IMR-90 (cell line): ENCODE measurements around the gene APOBR. TPM values are rescaled to one million over a fixed set of nuclear protein-coding genes. Genes with fewer than 3 reads are reported as not detected.

Experiments used
- ATAC-seq: fragments of 200-7000 bp; cut with Tn5 transposase; 2 replicates; pipeline ENCODE4 v1.9.1; 2020; ENCODE audit warnings: low read depth, mild to moderate bottlenecking, moderate library complexity
- Bru-seq: library from RNA; stranded (reverse); fragments of 400-500 nt; gene quantifications from one replicate; lab custom pipeline; 2021; lab: Mats Ljungman, UMichigan
- BruChase-seq, 2 experiments: library from RNA; stranded (reverse); fragments of 400-500 nt; gene quantifications; one replicate each; lab custom pipeline; 2021; lab: Mats Ljungman, UMichigan
- BruUV-seq: library from RNA; stranded (reverse); fragments of 400-500 nt; replicated peaks from 2 replicates; lab custom pipeline; 2021; lab: Mats Ljungman, UMichigan
- CTCF ChIA-PET: fragments of 300-600 bp; formaldehyde crosslinking; extraction: SDS; loops from one replicate; lab custom pipeline; 2021; ENCODE audit warnings: antibody characterized with exemption; lab: Yijun Ruan, JAX
- POLR2A ChIA-PET: fragments of 300-600 bp; sonication (Branson Sonifier 250); formaldehyde crosslinking; loops from one replicate; lab custom pipeline; 2022; ENCODE audit warnings: antibody characterized with exemption; ENCODE audit not compliant: unreplicated experiment; lab: Charles Lee
- DNase-seq: peaks from one replicate; pipeline ENCODE4 v3.0.0; 2013
- H2AFZ ChIP-seq: replicated peaks from 2 replicates; pipeline ENCODE3; 2013; ENCODE audit warnings: low read length, mild to moderate bottlenecking; ENCODE audit not compliant: poor library complexity
- H2AK5ac ChIP-seq: 2 replicates; pipeline ENCODE4 v1.6.1; 2013; ENCODE audit warnings: low read depth, low read length, inconsistent platforms
- H2AK9ac ChIP-seq: replicated peaks from 2 replicates; pipeline ENCODE3; 2013; ENCODE audit warnings: mild to moderate bottlenecking, low read depth, low read length, moderate library complexity; ENCODE audit not compliant: poor library complexity
- H2BK120ac ChIP-seq: 2 replicates; pipeline ENCODE4 v1.6.1; 2013; ENCODE audit warnings: low read depth, low read length, inconsistent platforms
- H2BK15ac ChIP-seq: 3 replicates; pipeline ENCODE4 v1.6.1; 2013; ENCODE audit warnings: low read depth, low read length, inconsistent platforms
- H2BK20ac ChIP-seq: 2 replicates; pipeline ENCODE4 v1.6.1; 2013; ENCODE audit warnings: low read depth, mild to moderate bottlenecking, inconsistent platforms, low read length, moderate library complexity
- H2BK5ac ChIP-seq: 2 replicates; pipeline ENCODE4 v1.6.1; 2013; ENCODE audit warnings: mild to moderate bottlenecking, low read depth, low read length, inconsistent platforms; ENCODE audit not compliant: poor library complexity, severe bottlenecking
- H3K14ac ChIP-seq: replicated peaks from 2 replicates; pipeline ENCODE4 v1.6.1; 2013; ENCODE audit warnings: low read depth, low read length, inconsistent platforms
- H3K18ac ChIP-seq: 2 replicates; pipeline ENCODE4 v1.6.1; 2013; ENCODE audit warnings: low read depth, low read length, control low read depth
- H3K23ac ChIP-seq: 2 replicates; pipeline ENCODE4 v1.6.1; 2013; ENCODE audit warnings: low read depth, low read length, inconsistent platforms
- H3K27ac ChIP-seq: 2 replicates; pipeline ENCODE4 v1.5.1; 2013; ENCODE audit warnings: mild to moderate bottlenecking, control low read depth, low read length; ENCODE audit not compliant: insufficient read depth
- H3K27me3 ChIP-seq: 2 replicates; pipeline ENCODE4 v1.6.1; 2013; ENCODE audit warnings: low read length; ENCODE audit not compliant: control insufficient read depth, insufficient read depth
- H3K36me3 ChIP-seq: 2 replicates; pipeline ENCODE4 v1.6.1; 2013; ENCODE audit warnings: low read length, mixed read lengths; ENCODE audit not compliant: control insufficient read depth, insufficient read depth
- H3K4ac ChIP-seq: 2 replicates; pipeline ENCODE4 v1.6.1; 2013; ENCODE audit warnings: low read depth, low read length, inconsistent platforms
- H3K4me1 ChIP-seq: 2 replicates; pipeline ENCODE4 v1.6.1; 2013; ENCODE audit warnings: low read length, mixed read lengths; ENCODE audit not compliant: control insufficient read depth, insufficient read depth
- H3K4me2 ChIP-seq: 2 replicates; pipeline ENCODE4 v1.6.1; 2013; ENCODE audit warnings: low read depth, mild to moderate bottlenecking, control low read depth, low read length, moderate library complexity
- H3K4me3 ChIP-seq: 2 replicates; pipeline ENCODE4 v1.5.1; 2013; ENCODE audit warnings: low read depth, mild to moderate bottlenecking, control low read depth, low read length, moderate library complexity; ENCODE audit not compliant: insufficient read depth
- H3K56ac ChIP-seq: 2 replicates; pipeline ENCODE4 v1.6.1; 2013; ENCODE audit warnings: low read length, inconsistent platforms; ENCODE audit not compliant: insufficient read depth; ENCODE audit errors: extremely low read depth
- H3K79me1 ChIP-seq, 2 experiments: 2 replicates each; pipeline ENCODE4 v1.6.1; 2013; ENCODE audit warnings: low read length in 2 of 2, inconsistent platforms in 1 of 2, low read depth in 1 of 2
- H3K9ac ChIP-seq: 2 replicates; pipeline ENCODE4 v1.6.1; 2013; ENCODE audit warnings: low read depth, low read length, control low read depth
- H3K9me1 ChIP-seq: 2 replicates; pipeline ENCODE4 v1.6.1; 2013; ENCODE audit warnings: low read length, inconsistent platforms; ENCODE audit not compliant: insufficient read depth
- H3K9me3 ChIP-seq: 2 replicates; pipeline ENCODE4 v1.6.1; 2013; ENCODE audit warnings: low read length; ENCODE audit not compliant: control insufficient read depth, insufficient read depth
- H4K20me1 ChIP-seq: 2 replicates; pipeline ENCODE4 v1.6.1; 2013; ENCODE audit warnings: low read length, inconsistent platforms; ENCODE audit not compliant: insufficient read depth
- H4K5ac ChIP-seq: 2 replicates; pipeline ENCODE4 v1.6.1; 2013; ENCODE audit warnings: mild to moderate bottlenecking, low read depth, low read length, control low read depth
- H4K8ac ChIP-seq, 2 experiments: 2 replicates each; pipeline ENCODE4 v1.6.1; 2013; ENCODE audit warnings: low read depth in 2 of 2, low read length in 2 of 2, control low read depth in 1 of 2, inconsistent platforms in 1 of 2
- H4K91ac ChIP-seq: 2 replicates; pipeline ENCODE4 v1.6.1; 2013; ENCODE audit warnings: low read depth, low read length, inconsistent platforms; ENCODE audit not compliant: insufficient read depth
- BHLHE40 ChIP-seq: fragments of 150-350 bp; IDR thresholded peaks from 2 replicates; pipeline ENCODE4 v1.6.1; 2016; ENCODE audit warnings: mild to moderate bottlenecking, low read depth, low read length
- CEBPB ChIP-seq: IDR thresholded peaks from 2 replicates; pipeline ENCODE4 v1.6.1; 2012; ENCODE audit warnings: low read depth, low read length, improper control_type of control experiment
- CTCF ChIP-seq: conservative IDR thresholded peaks from 2 replicates; pipeline ENCODE4 v1.5.1; 2012; ENCODE audit warnings: mild to moderate bottlenecking, low read depth, low read length, improper control_type of control experiment
- ELK1 ChIP-seq: fragments of 150-350 bp; IDR thresholded peaks from 2 replicates; pipeline ENCODE4 v1.6.1; 2016; ENCODE audit warnings: low read depth, mild to moderate bottlenecking, low read length, moderate library complexity, borderline replicate concordance
- FOS ChIP-seq: fragments of 150-350 bp; IDR thresholded peaks from 2 replicates; pipeline ENCODE4 v1.6.1; 2016; ENCODE audit warnings: low read depth, low read length
- MAFK ChIP-seq: IDR thresholded peaks from 2 replicates; pipeline ENCODE4 v1.6.1; 2012; ENCODE audit warnings: low read depth, low read length, improper control_type of control experiment
- MAZ ChIP-seq: IDR thresholded peaks from 2 replicates; pipeline ENCODE4 v1.6.1; 2012; ENCODE audit warnings: low read depth, mild to moderate bottlenecking, low read length, improper control_type of control experiment, moderate library complexity, borderline replicate concordance
- MXI1 ChIP-seq: IDR thresholded peaks from 2 replicates; pipeline ENCODE4 v1.6.1; 2012; ENCODE audit warnings: low read depth, mild to moderate bottlenecking, low read length, moderate library complexity, borderline replicate concordance
- NFE2L2 ChIP-seq: fragments of 150-350 bp; IDR thresholded peaks from 2 replicates; pipeline ENCODE4 v1.6.1; 2016; ENCODE audit warnings: low read depth, mild to moderate bottlenecking, low read length
- POLR2A ChIP-seq: IDR thresholded peaks from 2 replicates; pipeline ENCODE4 v1.6.1; 2012; ENCODE audit warnings: mild to moderate bottlenecking, low read depth, low read length
- RAD21 ChIP-seq: IDR thresholded peaks from 2 replicates; pipeline ENCODE4 v1.6.1; 2012; ENCODE audit warnings: low read length, improper control_type of control experiment
- RCOR1 ChIP-seq: IDR thresholded peaks from 2 replicates; pipeline ENCODE4 v1.6.1; 2012; ENCODE audit warnings: mild to moderate bottlenecking, low read length, improper control_type of control experiment; ENCODE audit not compliant: insufficient replicate concordance
- RFX5 ChIP-seq: IDR thresholded peaks from 2 replicates; pipeline ENCODE4 v1.8.0; 2012; ENCODE audit warnings: low read depth, mild to moderate bottlenecking, low read length, moderate library complexity
- SMC3 ChIP-seq: fragments of 150-350 bp; IDR thresholded peaks from 2 replicates; pipeline ENCODE4 v1.6.1; 2016; ENCODE audit warnings: low read depth, mild to moderate bottlenecking, antibody characterized with exemption, low read length, moderate library complexity
- WGBS, 2 experiments: methylation state at CpG; one replicate each; pipeline versions ENCODE4 v1.1.5 to v1.1.7; 2013; ENCODE audit warnings: missing lambda C conversion rate in 2 of 2; ENCODE audit not compliant: insufficient read length in 1 of 2; ENCODE audit errors: extremely low coverage in 2 of 2; 5-methylcytosine and 5-hydroxymethylcytosine counted together
- dilution Hi-C: fragments of 300-500 bp; cut with HindIII; formaldehyde crosslinking; loops from one replicate; pipeline ENCODE4 v1.14.3; 2018; ENCODE audit warnings: low sequenced_read_pairs; ENCODE audit not compliant: unreplicated experiment
- in situ Hi-C: fragments of 300-500 bp; cut with MboI; formaldehyde crosslinking; loops from 3 replicates; pipeline ENCODE4 v1.14.3; 2019; ENCODE audit warnings: low sequenced_read_pairs, inconsistent platforms, mixed read lengths
- intact Hi-C: fragments of 100-400 bp; cut with micrococcal nuclease; formaldehyde crosslinking; loops from 2 replicates; pipeline ENCODE4 v1.10.0; 2022
- long read RNA-seq: library from polyadenylated mRNA; unstranded; transcript quantifications from one replicate; pipeline ENCODE4 v2.0.0, GENCODE V29; 2021; ENCODE audit not compliant: unreplicated experiment
- polyA plus RNA-seq, 3 experiments: library from polyadenylated mRNA; depleted of rRNA; stranded (reverse); fragments of >200 nt; gene quantifications; 2 replicates each; pipeline ENCODE4 v1.2.3, GENCODE V29; 2012; ENCODE audit warnings: low replicate concordance in 1 of 3
- total RNA-seq: library from RNA; depleted of rRNA; stranded (reverse); fragments of >200 nt; gene quantifications from 2 replicates; pipeline ENCODE4 v1.2.3, GENCODE V29; 2012; rRNA removed

Gene APOBR
- total RNA-seq (not detected in 2 replicates), polyA plus RNA-seq (2012; rRNA removed) (not detected in 2 replicates), Bru-seq, nascent RNA (percentile 17 among the genes with signal in this experiment), BruChase-seq, experiment 1, labeled RNA remaining after a 6-hour chase (percentile 17 among the genes with signal in this experiment), BruChase-seq, experiment 2, labeled RNA remaining after a 2-hour chase (not detected)
- polyA plus RNA-seq (2012; cell fraction: cytosol; rRNA removed) = not detected in 2 replicates
- 0.01 TPM in 1 of 2 replicates, not detected in the other for polyA plus RNA-seq (2012; cell fraction: nucleus; rRNA removed; ENCODE audit: low replicate concordance)
- long read RNA-seq = 0 reads

- dilution Hi-C loops = no loop called here
- Histone ChIP-seq H3K9me3 (no peaks in the 10 kb centered on the region), H3K27ac (no peak within 1 kb of the TSS), H2BK5ac (no peak within 1 kb of the TSS), H3K79me1 (peaks cover 0 to 13% of the 10 kb centered on the region in 2 experiments; a peak in 3 of 4 replicates), H3K4me2 (no peak within 1 kb of the TSS), H3K18ac (no peak within 1 kb of the TSS), H2BK120ac (no peak within 1 kb of the TSS), H3K4me3 (no peak within 1 kb of the TSS), H3K36me3 (no peaks in the 10 kb centered on the region), H3K4me1 (no peaks in the 10 kb centered on the region), H3K56ac (no peak within 1 kb of the TSS), H4K91ac (no peak within 1 kb of the TSS), H3K9me1 (no peaks in the 10 kb centered on the region), H3K4ac (no peak within 1 kb of the TSS), H3K27me3 (peaks cover 13% of the 10 kb centered on the region), H4K5ac (no peak within 1 kb of the TSS), H3K14ac (no peak within 1 kb of the TSS), H2BK15ac (no peak within 1 kb of the TSS), H4K8ac (no peak within 1 kb of the TSS), H4K20me1 (no peaks in the 10 kb centered on the region), H2BK20ac (no peak within 1 kb of the TSS), H3K9ac (no peak within 1 kb of the TSS), H2AFZ (peak within 1 kb of the TSS; percentile 69), H2AK5ac (no peak within 1 kb of the TSS), H2AK9ac (peak within 1 kb of the TSS; percentile 50), H3K23ac (no peak within 1 kb of the TSS)
- intact Hi-C loops = loop anchor here (5.0 kb wide), 1 partner anchor 43 kb away; the partner anchor contains the start of gene NUPR1
- ChIA-PET CTCF (no interaction called here), POLR2A (no interaction called here)
- 64% methylated on average over 3 of the region's 12 CpGs; no CpG with 5 or more reads in 1 of the 2 experiments for WGBS, 2 experiments
- no TSS peak for BruUV-seq
- in situ Hi-C loops = no loop called here
- DNase-seq (no peak), ATAC-seq (no peak)
- no peak for TF ChIP-seq NFE2L2
- TF ChIP-seq POLR2A = no peak
- TF ChIP-seq MXI1 = no peak
- TF ChIP-seq RAD21 = no peak
- no peak for TF ChIP-seq BHLHE40
- TF ChIP-seq MAFK = no peak
- TF ChIP-seq RCOR1 = no peak
- TF ChIP-seq ELK1 = no peak
- no peak for TF ChIP-seq FOS
- TF ChIP-seq SMC3 = no peak
- TF ChIP-seq CEBPB = no peak
- no peak for TF ChIP-seq MAZ
- TF ChIP-seq RFX5 = no peak
- no peak for TF ChIP-seq CTCF
Measured at GRCh38 chr16:28494121-28494851, at the start of gene APOBR. Gene APOBR (plus strand): TSS chr16:28494643. CDS start chr16:28494682, 39 bp downstream.
